ENCODE measurements around the gene LOXHD1. TPM values are rescaled to one million over a fixed set of nuclear protein-coding genes. Genes with fewer than 3 reads are reported as not detected.

LOXHD1 gene
- total RNA-seq, 1 experiment from 2014 or later = not detected

GRCh38 chr18:46607926-46608325 lies 49.1 kb downstream of the LOXHD1 start:
- intact Hi-C loops (cut with micrococcal nuclease; ENCODE audit: unreplicated experiment) = no loop called here
- Histone ChIP-seq H2AFZ (no peak overlapping the region), H3K9me2 (ENCODE audit: insufficient read depth) (no peaks in the 10 kb centered on the region), H3K4me2 (no peak overlapping the region), H3K36me3 (ENCODE audit: low read depth) (no peaks in the 10 kb centered on the region), H3K9me3 (ENCODE audit: insufficient read depth, low read depth) (no peaks in the 10 kb centered on the region), H3F3A (ENCODE audit: insufficient read depth, low read depth) (no peaks in the 10 kb centered on the region), H4K20me1 (ENCODE audit: insufficient read depth) (no peaks in the 10 kb centered on the region), H3K4me1 (replicated peaks; ENCODE audit: insufficient read depth) (no peaks in the 10 kb centered on the region), H3K27me3 (ENCODE audit: insufficient read depth, low read depth) (peaks cover 71% of the 10 kb centered on the region), H3K27ac (no peak overlapping the region), H3K79me2 (ENCODE audit: low read depth) (no peaks in the 10 kb centered on the region), H3K4me3 (no peak overlapping the region)
- ChIA-PET CTCF (no interaction called here), POLR2A (ENCODE audit: unreplicated experiment) (no interaction called here)
- no TSS peak for BruUV-seq (replicated peaks)
- no peak for TF ChIP-seq CTCF (conservative IDR thresholded peaks at IDR 0.05)
- no peak for TF ChIP-seq EZH2 (IDR thresholded peaks at IDR 0.05; ENCODE audit: low read depth)
- no peak for DNase-seq

GRCh38 chr18:46601141-46601805 lies 55.7 kb downstream of the LOXHD1 start:
- H3K79me2 ChIP-seq (ENCODE audit: low read depth) = no peaks in the 10 kb centered on the region
- ChIA-PET POLR2A (ENCODE audit: unreplicated experiment) (no interaction called here), CTCF (no interaction called here)
- TF ChIP-seq EZH2 (IDR thresholded peaks at IDR 0.05; ENCODE audit: low read depth) (no peak), CTCF (conservative IDR thresholded peaks at IDR 0.05) (no peak)
- intact Hi-C loops (cut with micrococcal nuclease; ENCODE audit: unreplicated experiment) = no loop called here
- H2AFZ ChIP-seq = no peak overlapping the region
- no peaks in the 10 kb centered on the region for H3K36me3 ChIP-seq (ENCODE audit: low read depth)
- H4K20me1 ChIP-seq (ENCODE audit: insufficient read depth) = no peaks in the 10 kb centered on the region
- peaks cover 46% of the 10 kb centered on the region for H3K27me3 ChIP-seq (ENCODE audit: insufficient read depth, low read depth)
- H3K9me2 ChIP-seq (ENCODE audit: insufficient read depth) = no peaks in the 10 kb centered on the region
- H3K27ac ChIP-seq = no peak overlapping the region
- no peaks in the 10 kb centered on the region for H3K4me1 ChIP-seq (replicated peaks; ENCODE audit: insufficient read depth)
- no peaks in the 10 kb centered on the region for H3K9me3 ChIP-seq (ENCODE audit: insufficient read depth, low read depth)
- no peak overlapping the region for H3K4me2 ChIP-seq
- no peak for DNase-seq
- H3F3A ChIP-seq (ENCODE audit: insufficient read depth, low read depth) = no peaks in the 10 kb centered on the region
- no TSS peak for BruUV-seq (replicated peaks)
- H3K4me3 ChIP-seq = no peak overlapping the region

GRCh38 chr18:46596119-46596518 lies 60.9 kb downstream of the LOXHD1 start:
- Histone ChIP-seq H3K79me2 (ENCODE audit: low read depth) (no peaks in the 10 kb centered on the region), H3K4me1 (replicated peaks; ENCODE audit: insufficient read depth) (no peaks in the 10 kb centered on the region), H3K4me2 (no peak overlapping the region), H3K27me3 (ENCODE audit: insufficient read depth, low read depth) (peaks cover 61% of the 10 kb centered on the region), H3K9me3 (ENCODE audit: insufficient read depth, low read depth) (no peaks in the 10 kb centered on the region), H2AFZ (no peak overlapping the region), H3F3A (ENCODE audit: insufficient read depth, low read depth) (no peaks in the 10 kb centered on the region), H3K36me3 (ENCODE audit: low read depth) (no peaks in the 10 kb centered on the region), H3K27ac (no peak overlapping the region), H3K9me2 (ENCODE audit: insufficient read depth) (no peaks in the 10 kb centered on the region), H4K20me1 (ENCODE audit: insufficient read depth) (no peaks in the 10 kb centered on the region), H3K4me3 (no peak overlapping the region)
- no TSS peak for BruUV-seq (replicated peaks)
- intact Hi-C loops (cut with micrococcal nuclease; ENCODE audit: unreplicated experiment) = no loop called here
- POLR2A ChIA-PET (ENCODE audit: unreplicated experiment) = no interaction called here
- CTCF ChIA-PET = no interaction called here
- DNase-seq = no peak
- TF ChIP-seq EZH2 (IDR thresholded peaks at IDR 0.05; ENCODE audit: low read depth) (no peak), CTCF (conservative IDR thresholded peaks at IDR 0.05) (no peak)
